ENCODE results near the gene MSLN. TPM values are rescaled to one million over a fixed set of nuclear protein-coding genes. Genes with fewer than 3 reads are reported as not detected.
"Not testable (repeated sequence)": the region's sequence is repeated elsewhere in the genome, so short reads cannot be mapped to it uniquely, and the experiment has no call there.

The MSLN gene
- total RNA-seq, 4 donors from 2014 or later = 1.1 to 4.3 (median 4.0) TPM; not detected in 1

GRCh38 chr16:770411-770810 is 9.9 kb downstream of the MSLN start:
- TF ChIP-seq POLR2A (IDR thresholded peaks at IDR 0.05) (no peak), CTCF (IDR thresholded peaks at IDR 0.05) (no peak)
- WGBS, 2 donors = 75% methylated on average over 4 of the region's 13 CpGs; no CpG with 5 or more reads in 1 of the 2 donors
- intact Hi-C loops (cut with DNase I; ENCODE audit: low total_unique reads) = no loop called here
- H3K4me3 ChIP-seq (ENCODE audit: low read depth, poor library complexity, severe bottlenecking) = no peak overlapping the region
- DNase-seq (ENCODE audit: low spot score in 2 of 2) = no peak

- TF ChIP-seq POLR2A (IDR thresholded peaks at IDR 0.05) (no peak), CTCF (IDR thresholded peaks at IDR 0.05) (no peak)
- 85 to 90% methylated on average over 16 to 18 of the region's 18 CpGs for WGBS, 2 donors
- no peak for DNase-seq (ENCODE audit: low spot score in 2 of 2)
- intact Hi-C loops (cut with DNase I; ENCODE audit: low total_unique reads) = no loop called here
- H3K4me3 ChIP-seq (ENCODE audit: low read depth, poor library complexity, severe bottlenecking) = no peak overlapping the region
These were observed 12.4 kb downstream of the MSLN start for GRCh38 chr16:772959-773358.

GRCh38 chr16:774086-775001 is 13.8 kb downstream of the MSLN start:
- WGBS, 2 donors = 77 to 86% methylated on average over 29 to 38 of the region's 46 CpGs
- intact Hi-C loops (cut with DNase I; ENCODE audit: low total_unique reads) = no loop called here
- no peak for DNase-seq (ENCODE audit: low spot score in 2 of 2)
- no peak overlapping the region for H3K4me3 ChIP-seq (ENCODE audit: low read depth, poor library complexity, severe bottlenecking)
- TF ChIP-seq CTCF (IDR thresholded peaks at IDR 0.05) (no peak), POLR2A (IDR thresholded peaks at IDR 0.05) (no peak)

- H3K4me3 ChIP-seq (ENCODE audit: low read depth, poor library complexity, severe bottlenecking) = no peak overlapping the region
- 53 to 61% methylated on average over 25 to 35 of the region's 36 CpGs for whole genome bisulfite sequencing, 2 donors
- DNase-seq (ENCODE audit: low spot score in 2 of 2) = no peak
- TF ChIP-seq POLR2A (IDR thresholded peaks at IDR 0.05) (no peak), CTCF (IDR thresholded peaks at IDR 0.05) (no peak)
- intact Hi-C loops (cut with DNase I; ENCODE audit: low total_unique reads) = no loop called here
These were observed 14.8 kb downstream of the MSLN start for GRCh38 chr16:775236-775796.

- 88 to 93% methylated on average over 10 of the region's 10 CpGs for WGBS, 2 donors
- intact Hi-C loops (cut with DNase I; ENCODE audit: low total_unique reads); H3K4me3 ChIP-seq (ENCODE audit: low read depth, poor library complexity, severe bottlenecking); DNase-seq (ENCODE audit: low spot score in 2 of 2): not testable (repeated sequence)
These were observed 15.8 kb downstream of the MSLN start for GRCh38 chr16:776298-776697.

GRCh38 chr16:776824-777223 is 16.3 kb downstream of the MSLN start:
- DNase-seq (ENCODE audit: low spot score in 2 of 2) = no peak
- WGBS, 2 donors = 83 to 87% methylated on average over 9 of the region's 9 CpGs
- no peak overlapping the region for H3K4me3 ChIP-seq (ENCODE audit: low read depth, poor library complexity, severe bottlenecking)
- TF ChIP-seq CTCF (IDR thresholded peaks at IDR 0.05) (no peak), POLR2A (IDR thresholded peaks at IDR 0.05) (no peak)
- intact Hi-C loops (cut with DNase I; ENCODE audit: low total_unique reads) = no loop called here

Data from lower leg skin (tissue), 4 donors.